Motor neuron (in vitro differentiated cells): Measurements from ENCODE around the gene REEP6. TPM values are rescaled to one million over a fixed set of nuclear protein-coding genes. Genes with fewer than 3 reads are reported as not detected.

Experiments used
- ATAC-seq, 8 experiments: fragments of 200-7000 bp; cut with Tn5 transposase; replicated peaks in 6 of 8; 2 replicates each; pipeline ENCODE4 v1.8.0; 2021; ENCODE audit warnings: mild to moderate bottlenecking in 8 of 8, moderate library complexity in 8 of 8
- H3K27ac ChIP-seq, 2 donors: fragments of 250-450 bp; sonication (Bioruptor Pico); 2 replicates each; pipeline ENCODE4 v1.9.0; 2021; ENCODE audit warnings: antibody characterized with exemption in 2 of 2, mild to moderate bottlenecking in 2 of 2, moderate library complexity in 1 of 2
- H3K4me1 ChIP-seq, 2 donors: fragments of 250-450 bp; sonication (Bioruptor Pico); replicated peaks in 1 of 2; 2 replicates each; pipeline ENCODE4 v1.6.1; 2021; ENCODE audit warnings: antibody characterized with exemption in 2 of 2, mild to moderate bottlenecking in 2 of 2, moderate library complexity in 1 of 2
- H3K4me3 ChIP-seq, 5 donors: fragments of 250-450 bp; sonication (Bioruptor Pico); 2 replicates each; pipeline ENCODE4 v1.9.0; 2021; ENCODE audit warnings: antibody characterized with exemption in 5 of 5, mild to moderate bottlenecking in 5 of 5, moderate library complexity in 4 of 5
- WGBS, 10 experiments: fragments of 450-650 bp; shearing (Covaris generic); methylation state at CpG; one replicate each; pipeline ENCODE4 v1.0.0; 2022; 5-methylcytosine and 5-hydroxymethylcytosine counted together
- in situ Hi-C, 9 experiments: fragments of 400-800 bp; cut with MboI; loops; one replicate each; pipeline ENCODE4 v1.15.0; 2021; ENCODE audit warnings: low sequenced_read_pairs in 9 of 9, low pct_unique_long_range_greater_than_20kb in 2 of 9; ENCODE audit not compliant: unreplicated experiment in 9 of 9
- total RNA-seq, 8 experiments: library from RNA; unstranded; fragments of 300-600 nt; gene quantifications; 2 replicates each; pipeline versions ENCODE4 v1.2.3 to v1.2.4, GENCODE V29; 2022

REEP6 gene
- total RNA-seq, 8 experiments from 2014 or later, result 3.2 to 16.8 (median 5.7) TPM

DNA sequence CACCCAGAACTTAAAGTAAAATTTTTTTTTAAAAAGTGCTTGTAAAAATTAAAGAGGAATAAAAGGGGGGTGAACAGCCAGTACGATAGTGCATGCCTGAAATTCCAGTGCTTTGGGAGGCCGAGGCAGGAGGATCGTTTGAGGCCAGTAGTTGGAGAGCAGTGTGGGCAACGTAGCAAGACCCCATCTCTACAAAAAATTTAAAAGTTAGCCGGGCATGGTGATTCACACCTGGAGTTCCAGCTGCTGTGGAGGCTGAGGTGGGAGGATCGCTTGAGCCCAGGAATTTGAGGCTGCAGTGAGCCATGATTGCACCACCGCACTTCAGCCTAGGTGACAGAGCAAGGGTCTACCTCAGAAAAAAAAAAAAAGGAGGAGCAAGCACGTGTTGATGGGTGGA, 14.0 kb downstream of the REEP6 start:
- Histone ChIP-seq H3K4me1 (peaks cover 11 to 25% of the 10 kb centered on the region in 2 donors), H3K4me3 (no peak overlapping the region), H3K27ac (no peak overlapping the region)
- ATAC-seq, result no peak
- in situ Hi-C loops, result no loop called here
- 37 to 93% (median 67%) methylated on average over 1 to 8 of the region's 8 CpGs; no CpG with 5 or more reads in 2 of the 10 experiments for WGBS, 10 experiments

- no peak overlapping the region for H3K27ac ChIP-seq
- 48 to 100% (median 91%) methylated on average over 2 to 8 of the region's 45 CpGs; no CpG with 5 or more reads in 6 of the 10 experiments for WGBS, 10 experiments
- ATAC-seq, result no peak
- H3K4me3 ChIP-seq, result no peak overlapping the region
- peaks cover 11 to 25% of the 10 kb centered on the region in 2 donors for H3K4me1 ChIP-seq
- in situ Hi-C loops, result no loop called here
Measured at GRCh38 chr19:1505991-1506881, 15.3 kb downstream of the REEP6 start.

DNA sequence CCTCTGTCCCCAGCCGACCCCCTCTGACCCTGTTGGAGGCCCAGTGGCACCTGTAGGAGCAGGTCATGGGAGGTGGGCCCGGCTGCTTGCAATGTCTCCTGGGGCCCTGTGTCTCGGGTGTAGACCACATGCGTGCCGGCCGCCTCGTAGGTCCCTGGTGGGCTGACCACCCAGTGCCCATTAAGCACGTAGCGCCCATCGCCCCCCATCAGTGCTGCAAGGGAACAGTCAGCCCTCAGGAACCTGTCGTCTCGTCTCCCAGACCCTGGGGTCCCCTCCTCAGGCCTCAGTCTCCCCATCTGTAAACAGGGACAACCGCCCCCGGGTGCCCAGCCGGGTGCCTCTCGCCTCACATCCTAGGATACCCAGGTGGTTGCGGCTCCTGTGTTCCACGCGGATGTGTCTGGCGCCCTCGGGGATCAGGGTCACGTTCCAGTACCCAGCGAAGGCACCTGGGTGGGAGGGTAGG, 16.2 kb downstream of the REEP6 start:
- in situ Hi-C loops, result no loop called here
- Histone ChIP-seq H3K4me1 (peaks cover 11 to 25% of the 10 kb centered on the region in 2 donors), H3K4me3 (peak overlapping the region in 3 of 5 donors; percentile 3 to 44 (median 39)), H3K27ac (peak overlapping the region; percentile 44 to 95)
- 41% methylated on average over 7 of the region's 23 CpGs; no CpG with 5 or more reads in 9 of the 10 experiments for WGBS, 10 experiments
- no peak for ATAC-seq

- peak; percentile 77 to 87 (median 82) for ATAC-seq
- Histone ChIP-seq H3K27ac (peak overlapping the region; percentile 84 to 95), H3K4me1 (peaks cover 11 to 28% of the 10 kb centered on the region in 2 donors), H3K4me3 (peak overlapping the region; percentile 36 to 44 (median 39))
- WGBS, 10 experiments, result 0% methylated on average over 1 to 9 of the region's 46 CpGs; no CpG with 5 or more reads in 6 of the 10 experiments
- in situ Hi-C loops, result no loop called here
Measured at GRCh38 chr19:1507763-1508506, 17.0 kb downstream of the REEP6 start.

GRCh38 chr19:1508507-1508856, 17.5 kb downstream of the REEP6 start:
- 34 to 100% (median 75%) methylated on average over 1 to 4 of the region's 12 CpGs; no CpG with 5 or more reads in 6 of the 10 experiments for WGBS, 10 experiments
- in situ Hi-C loops, result no loop called here
- H3K27ac ChIP-seq, result peak overlapping the region in 1 of 2 donors; percentile 53

DNA sequence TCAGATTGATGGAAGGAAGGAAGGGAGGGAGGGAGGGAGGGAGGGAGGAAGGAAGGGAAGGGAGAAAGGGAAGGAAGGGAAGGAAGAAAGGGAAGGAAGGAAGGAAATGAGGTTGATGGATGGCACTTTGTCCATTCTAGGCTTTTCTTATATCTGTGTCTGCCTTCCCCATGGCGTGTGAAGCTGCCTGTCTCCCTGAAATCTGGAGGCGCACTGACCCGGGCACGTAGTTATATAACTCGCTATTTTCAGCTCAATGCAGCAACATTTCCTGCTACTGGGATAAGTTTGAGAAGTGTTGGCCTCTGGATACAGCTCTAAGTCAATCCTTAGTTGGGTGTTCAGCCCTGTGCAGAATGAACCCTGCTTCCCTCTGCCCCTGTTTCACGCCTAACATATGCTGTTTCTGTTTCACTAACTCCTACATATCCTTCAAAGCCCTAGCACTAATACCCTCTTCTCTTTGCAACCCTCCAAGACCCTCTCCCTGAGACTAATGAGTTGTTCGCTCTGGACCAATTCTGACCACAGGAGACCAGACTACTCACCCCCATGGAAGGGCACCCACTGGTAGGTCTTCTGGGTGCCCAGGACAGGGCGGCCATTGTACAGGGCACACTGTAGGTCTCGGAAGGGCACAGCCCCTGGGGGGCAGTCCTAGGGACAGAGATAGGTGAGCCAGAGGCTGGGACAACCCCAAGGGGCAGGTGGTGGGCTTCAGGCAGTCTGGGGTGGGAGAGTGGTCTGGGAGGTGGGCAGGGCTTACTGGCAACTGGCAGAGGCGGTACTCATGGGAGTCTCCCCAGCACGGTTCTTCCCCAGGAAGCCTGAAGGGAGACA, 18.8 kb downstream of the REEP6 start:
- no peak for ATAC-seq
- no peak overlapping the region for H3K27ac ChIP-seq
- peaks cover 4 to 16% of the 10 kb centered on the region in 2 donors for H3K4me1 ChIP-seq
- no peak overlapping the region for H3K4me3 ChIP-seq
- 48 to 90% (median 64%) methylated on average over 1 to 5 of the region's 11 CpGs; no CpG with 5 or more reads in 4 of the 10 experiments for WGBS, 10 experiments
- in situ Hi-C loops, result no loop called here

More at GRCh38 chr19:1508507-1508856, 17.5 kb downstream of the REEP6 start:
- no peak for ATAC-seq
- Histone ChIP-seq H3K4me3 (peak overlapping the region; percentile 9 to 44 (median 26)), H3K4me1 (peaks cover 11 to 27% of the 10 kb centered on the region in 2 donors)

DNA sequence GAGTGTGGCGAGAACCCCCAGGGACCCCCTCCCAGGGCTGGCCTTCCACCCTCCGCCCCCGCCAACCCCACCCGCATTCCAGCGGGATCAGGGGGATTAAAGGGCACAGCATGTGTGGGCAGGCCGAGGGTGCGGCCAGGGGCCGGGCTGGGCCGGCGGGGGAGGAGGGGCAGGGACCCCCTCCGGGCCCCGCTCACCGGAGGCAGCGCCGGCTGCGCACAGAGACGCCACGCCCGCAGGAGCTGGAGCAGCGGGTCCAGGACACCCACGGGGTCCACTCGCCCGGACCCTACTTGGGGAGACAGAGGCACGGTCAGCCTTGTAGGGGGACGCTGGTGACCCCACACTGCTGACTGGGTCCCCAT, 19.4 kb downstream of the REEP6 start:
- in situ Hi-C loops, result no loop called here
- WGBS, 10 experiments, result no CpG with 5 or more reads among the region's 25 CpGs
- no peak for ATAC-seq
- no peak overlapping the region for H3K27ac ChIP-seq
- peaks cover 4 to 15% of the 10 kb centered on the region in 2 donors for H3K4me1 ChIP-seq
- no peak overlapping the region for H3K4me3 ChIP-seq

GRCh38 chr19:1510807-1511206, 19.8 kb downstream of the REEP6 start:
- no peak overlapping the region for H3K4me3 ChIP-seq
- WGBS, 10 experiments, result 40 to 100% (median 56%) methylated on average over 1 to 2 of the region's 9 CpGs; no CpG with 5 or more reads in 6 of the 10 experiments
- H3K27ac ChIP-seq, result no peak overlapping the region
- in situ Hi-C loops, result no loop called here
- no peak for ATAC-seq
- peaks cover 4 to 15% of the 10 kb centered on the region in 2 donors for H3K4me1 ChIP-seq

GRCh38 chr19:1511318-1512317, 20.6 kb downstream of the REEP6 start:
- Histone ChIP-seq H3K27ac (no peak overlapping the region), H3K4me1 (peaks cover 4 to 15% of the 10 kb centered on the region in 2 donors), H3K4me3 (no peak overlapping the region)
- 36 to 90% (median 75%) methylated on average over 4 to 6 of the region's 22 CpGs; no CpG with 5 or more reads in 6 of the 10 experiments for WGBS, 10 experiments
- in situ Hi-C loops, result no loop called here
- ATAC-seq, result no peak

- WGBS, 10 experiments, result no CpG with 5 or more reads among the region's 78 CpGs
- Histone ChIP-seq H3K27ac (no peak within 1 kb of the TSS), H3K4me3 (peak within 1 kb of the TSS in 3 of 5 donors; percentile 20 to 25 (median 24)), H3K4me1 (peaks cover 0 to 10% of the 10 kb centered on the region in 2 donors)
- in situ Hi-C loops, result no loop called here
- peak; percentile 36 to 77 (median 49) for ATAC-seq
Measured at GRCh38 chr19:1512671-1513498, 21.9 kb downstream of the REEP6 start, which contains the start of gene ADAMTSL5. Gene ADAMTSL5 (minus strand): TSS chr19:1513019. CDS start chr19:1510943, 2,076 bp downstream.
